ENCODE measurements around the gene SPRR1B. TPM values are rescaled to one million over a fixed set of nuclear protein-coding genes. Genes with fewer than 3 reads are reported as not detected.

Gene SPRR1B
- total RNA-seq, 1 experiment from 2014 or later: not detected

DNA sequence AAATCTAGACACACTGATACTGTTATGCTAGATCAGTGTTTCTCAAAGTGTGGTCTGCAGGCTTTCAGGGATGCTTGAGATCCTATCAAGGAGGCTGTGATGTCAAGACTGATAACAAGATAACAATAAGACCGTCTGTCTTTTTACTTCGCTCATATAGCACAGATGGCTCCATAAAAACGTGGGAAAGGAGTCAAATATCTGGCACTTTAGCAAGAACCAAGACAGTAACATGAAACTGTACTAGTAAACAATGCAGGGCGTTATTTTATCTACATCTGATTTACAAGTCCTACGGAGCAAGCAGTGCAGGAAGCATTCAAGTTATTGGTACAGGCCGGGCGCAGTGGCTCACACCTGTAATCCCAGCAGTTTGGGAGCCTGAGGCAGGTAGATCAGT is 33.1 kb upstream of the SPRR1B start:
- BruUV-seq (replicated peaks): no TSS peak
- ATAC-seq: no peak
- Histone ChIP-seq H3K27me3 (ENCODE audit: control insufficient read depth, insufficient read depth, low read length) (0 out of 2 replicates have a peak, but pooled peaks cover 2% of the 10 kb centered on the region), H3K4me3 (ENCODE audit: low read depth in 2 of 2, low read length in 2 of 2) (no peak overlapping the region), H3K36me3 (ENCODE audit: control insufficient read depth, insufficient read depth, low read length) (no peaks in the 10 kb centered on the region), H3K4me1 (ENCODE audit: control insufficient read depth, insufficient read depth, low read length) (no peaks in the 10 kb centered on the region), H3K27ac (ENCODE audit: low read length) (no peak overlapping the region), H3K9me3 (ENCODE audit: control insufficient read depth, insufficient read depth, low read depth, low read length) (no peaks in the 10 kb centered on the region)
- in situ Hi-C loops (cut with HindIII; ENCODE audit: low pct_unique_long_range_greater_than_20kb, low sequenced_read_pairs) (no loop called here), intact Hi-C loops (cut with micrococcal nuclease; ENCODE audit: unreplicated experiment) (no loop called here)
- ChIA-PET POLR2A (no interaction called here), CTCF (no interaction called here)
- no peak for DNase-seq (ENCODE audit: low read depth, low spot score)
- TF ChIP-seq POLR2AphosphoS5 (IDR thresholded peaks at IDR 0.05; ENCODE audit: low read depth, low read length) (no peak), CTCF (IDR thresholded peaks at IDR 0.05) (no peak), SIN3A (IDR thresholded peaks at IDR 0.05; ENCODE audit: borderline replicate concordance, insufficient read depth, low read depth, low read length) (no peak), TCF7L2 (IDR thresholded peaks at IDR 0.05; ENCODE audit: low read depth, low read length) (no peak)
- TF ChIP-seq, protein P1, sequence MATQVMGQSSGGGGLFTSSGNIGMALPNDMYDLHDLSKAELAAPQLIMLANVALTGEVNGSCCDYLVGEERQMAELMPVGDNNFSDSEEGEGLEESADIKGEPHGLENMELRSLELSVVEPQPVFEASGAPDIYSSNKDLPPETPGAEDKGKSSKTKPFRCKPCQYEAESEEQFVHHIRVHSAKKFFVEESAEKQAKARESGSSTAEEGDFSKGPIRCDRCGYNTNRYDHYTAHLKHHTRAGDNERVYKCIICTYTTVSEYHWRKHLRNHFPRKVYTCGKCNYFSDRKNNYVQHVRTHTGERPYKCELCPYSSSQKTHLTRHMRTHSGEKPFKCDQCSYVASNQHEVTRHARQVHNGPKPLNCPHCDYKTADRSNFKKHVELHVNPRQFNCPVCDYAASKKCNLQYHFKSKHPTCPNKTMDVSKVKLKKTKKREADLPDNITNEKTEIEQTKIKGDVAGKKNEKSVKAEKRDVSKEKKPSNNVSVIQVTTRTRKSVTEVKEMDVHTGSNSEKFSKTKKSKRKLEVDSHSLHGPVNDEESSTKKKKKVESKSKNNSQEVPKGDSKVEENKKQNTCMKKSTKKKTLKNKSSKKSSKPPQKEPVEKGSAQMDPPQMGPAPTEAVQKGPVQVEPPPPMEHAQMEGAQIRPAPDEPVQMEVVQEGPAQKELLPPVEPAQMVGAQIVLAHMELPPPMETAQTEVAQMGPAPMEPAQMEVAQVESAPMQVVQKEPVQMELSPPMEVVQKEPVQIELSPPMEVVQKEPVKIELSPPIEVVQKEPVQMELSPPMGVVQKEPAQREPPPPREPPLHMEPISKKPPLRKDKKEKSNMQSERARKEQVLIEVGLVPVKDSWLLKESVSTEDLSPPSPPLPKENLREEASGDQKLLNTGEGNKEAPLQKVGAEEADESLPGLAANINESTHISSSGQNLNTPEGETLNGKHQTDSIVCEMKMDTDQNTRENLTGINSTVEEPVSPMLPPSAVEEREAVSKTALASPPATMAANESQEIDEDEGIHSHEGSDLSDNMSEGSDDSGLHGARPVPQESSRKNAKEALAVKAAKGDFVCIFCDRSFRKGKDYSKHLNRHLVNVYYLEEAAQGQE (IDR thresholded peaks at IDR 0.05; ENCODE audit: insufficient read depth in 1 of 2, low read depth in 2 of 2, low read length in 1 of 2): no peak

- ATAC-seq (no peak), DNase-seq (ENCODE audit: low read depth, low spot score) (no peak)
- ChIA-PET CTCF (no interaction called here), POLR2A (no interaction called here)
- no TSS peak for BruUV-seq (replicated peaks)
- H3K4me3 ChIP-seq (ENCODE audit: low read depth in 2 of 2, low read length in 2 of 2): no peak overlapping the region
- no peaks in the 10 kb centered on the region for H3K9me3 ChIP-seq (ENCODE audit: control insufficient read depth, insufficient read depth, low read depth, low read length)
- no peaks in the 10 kb centered on the region for H3K36me3 ChIP-seq (ENCODE audit: control insufficient read depth, insufficient read depth, low read length)
- TF ChIP-seq, protein P1 (IDR thresholded peaks at IDR 0.05; ENCODE audit: insufficient read depth in 1 of 2, low read depth in 2 of 2, low read length in 1 of 2): no peak
- TF ChIP-seq TCF7L2 (IDR thresholded peaks at IDR 0.05; ENCODE audit: low read depth, low read length) (no peak), CTCF (IDR thresholded peaks at IDR 0.05) (no peak), POLR2AphosphoS5 (IDR thresholded peaks at IDR 0.05; ENCODE audit: low read depth, low read length) (no peak), SIN3A (IDR thresholded peaks at IDR 0.05; ENCODE audit: borderline replicate concordance, insufficient read depth, low read depth, low read length) (no peak)
- no peak overlapping the region for H3K27ac ChIP-seq (ENCODE audit: low read length)
- in situ Hi-C loops (cut with HindIII; ENCODE audit: low pct_unique_long_range_greater_than_20kb, low sequenced_read_pairs): no loop called here
- intact Hi-C loops (cut with micrococcal nuclease; ENCODE audit: unreplicated experiment): no loop called here
- H3K27me3 ChIP-seq (ENCODE audit: control insufficient read depth, insufficient read depth, low read length): 0 out of 2 replicates have a peak, but pooled peaks cover 2% of the 10 kb centered on the region
- no peaks in the 10 kb centered on the region for H3K4me1 ChIP-seq (ENCODE audit: control insufficient read depth, insufficient read depth, low read length)
Observed at GRCh38 chr1:152998476-152998875, 32.5 kb upstream of the SPRR1B start.
